Measurements from ENCODE around the gene ZCCHC14. TPM values are rescaled to one million over a fixed set of nuclear protein-coding genes. Genes with fewer than 3 reads are reported as not detected.
"Not testable (repeated sequence)": the region's sequence is repeated elsewhere in the genome, so short reads cannot be mapped to it uniquely, and the experiment has no call there.

The ZCCHC14 gene
- total RNA-seq, 1 experiment from 2014 or later = 4.4 TPM

GRCh38 chr16:87387942-87388817 lies 104.6 kb downstream of the ZCCHC14 start:
- peak; percentile 99 for DNase-seq (ENCODE audit: low read depth)

- not testable (repeated sequence) for DNase-seq (ENCODE audit: low read depth)
Measured at GRCh38 chr16:87384875-87385167, 108.0 kb downstream of the ZCCHC14 start.

GRCh38 chr16:87384162-87384874 lies 108.5 kb downstream of the ZCCHC14 start:
- peak; percentile 70 for DNase-seq (ENCODE audit: low read depth)

- DNase-seq (ENCODE audit: low read depth) = peak; percentile 94
Measured at GRCh38 chr16:87383505-87384161, 109.2 kb downstream of the ZCCHC14 start, which contains the start of gene FBXO31. TSS of gene FBXO31 (minus strand) at chr16:87383776. CDS start at chr16:87383744, 32 bp downstream.

GRCh38 chr16:87382023-87382785 lies 110.6 kb downstream of the ZCCHC14 start:
- no peak for DNase-seq (ENCODE audit: low read depth)

- DNase-seq (ENCODE audit: low read depth) = no peak
Measured at GRCh38 chr16:87380881-87381280, 111.9 kb downstream of the ZCCHC14 start.

GRCh38 chr16:87380403-87380802 lies 112.4 kb downstream of the ZCCHC14 start:
- DNase-seq (ENCODE audit: low read depth) = no peak

- DNase-seq (ENCODE audit: low read depth) = not testable (repeated sequence)
Measured at GRCh38 chr16:87379312-87379752, 113.5 kb downstream of the ZCCHC14 start.

GRCh38 chr16:87376660-87377059 lies 116.2 kb downstream of the ZCCHC14 start:
- no peak for DNase-seq (ENCODE audit: low read depth)

GRCh38 chr16:87375426-87376135 lies 117.2 kb downstream of the ZCCHC14 start:
- peak; percentile 50 for DNase-seq (ENCODE audit: low read depth)

- no peak for DNase-seq (ENCODE audit: low read depth)
Measured at GRCh38 chr16:87374313-87374712, 118.5 kb downstream of the ZCCHC14 start.

GRCh38 chr16:87372305-87372704 lies 120.5 kb downstream of the ZCCHC14 start:
- DNase-seq (ENCODE audit: low read depth) = no peak

- no peak for DNase-seq (ENCODE audit: low read depth)
Measured at GRCh38 chr16:87371261-87371866, 121.5 kb downstream of the ZCCHC14 start.

GRCh38 chr16:87369796-87370719 lies 122.8 kb downstream of the ZCCHC14 start:
- DNase-seq (ENCODE audit: low read depth) = no peak

- DNase-seq (ENCODE audit: low read depth) = no peak
Measured at GRCh38 chr16:87369117-87369765, 123.6 kb downstream of the ZCCHC14 start.

GRCh38 chr16:87368029-87368770 lies 124.6 kb downstream of the ZCCHC14 start:
- no peak for DNase-seq (ENCODE audit: low read depth)

GRCh38 chr16:87367529-87367928 lies 125.3 kb downstream of the ZCCHC14 start:
- no peak for DNase-seq (ENCODE audit: low read depth)

- DNase-seq (ENCODE audit: low read depth) = no peak
Measured at GRCh38 chr16:87366930-87367329, 125.9 kb downstream of the ZCCHC14 start.

Data from LHCN-M2 (cell line).